HL-60 (cell line): ENCODE data around the gene PA2G4.

ENCODE experiments used
- DNase-seq, 2 experiments: peaks; one replicate each; pipeline ENCODE4 v3.0.0-alpha.2; 2010 to 2020; ENCODE audit warnings: low read depth in 1 of 2, low spot score in 1 of 2
- H3K27ac ChIP-seq: fragments of 250-450 bp; sonication (Bioruptor Pico); replicated peaks from 2 replicates; pipeline ENCODE4 v1.5.1; 2020; ENCODE audit warnings: mild to moderate bottlenecking, moderate library complexity
- H3K27me3 ChIP-seq: fragments of 250-450 bp; sonication (Bioruptor Pico); 2 replicates; pipeline ENCODE4 v1.5.1; 2021; ENCODE audit warnings: mild to moderate bottlenecking, moderate library complexity; ENCODE audit not compliant: insufficient read depth, poor library complexity, severe bottlenecking
- H3K4me3 ChIP-seq: replicated peaks from 2 replicates; pipeline ENCODE4 v1.5.1; 2011; ENCODE audit warnings: mild to moderate bottlenecking, control low read depth, low read length; ENCODE audit not compliant: insufficient read depth
- GABPA ChIP-seq: IDR thresholded peaks from 2 replicates; pipeline ENCODE4 v1.6.1; 2012; ENCODE audit warnings: low read depth
- POLR2AphosphoS5 ChIP-seq: IDR thresholded peaks from 2 replicates; pipeline ENCODE4 v1.6.1; 2012; ENCODE audit warnings: low read depth
- SPI1 ChIP-seq: IDR thresholded peaks from 2 replicates; pipeline ENCODE4 v1.6.1; 2012; ENCODE audit warnings: low read depth, mild to moderate bottlenecking, borderline replicate concordance
- TF ChIP-seq, protein P1 (sequence below): IDR thresholded peaks from 2 replicates; pipeline ENCODE4 v1.6.1; 2012; ENCODE audit warnings: low read depth; ENCODE audit not compliant: insufficient replicate concordance
- TF ChIP-seq, protein P2 (sequence below): IDR thresholded peaks from one replicate; pipeline ENCODE4 v1.5.1; 2011; ENCODE audit warnings: low read length, control low read depth, inconsistent platforms; ENCODE audit not compliant: insufficient read depth

The PA2G4 gene

DNA sequence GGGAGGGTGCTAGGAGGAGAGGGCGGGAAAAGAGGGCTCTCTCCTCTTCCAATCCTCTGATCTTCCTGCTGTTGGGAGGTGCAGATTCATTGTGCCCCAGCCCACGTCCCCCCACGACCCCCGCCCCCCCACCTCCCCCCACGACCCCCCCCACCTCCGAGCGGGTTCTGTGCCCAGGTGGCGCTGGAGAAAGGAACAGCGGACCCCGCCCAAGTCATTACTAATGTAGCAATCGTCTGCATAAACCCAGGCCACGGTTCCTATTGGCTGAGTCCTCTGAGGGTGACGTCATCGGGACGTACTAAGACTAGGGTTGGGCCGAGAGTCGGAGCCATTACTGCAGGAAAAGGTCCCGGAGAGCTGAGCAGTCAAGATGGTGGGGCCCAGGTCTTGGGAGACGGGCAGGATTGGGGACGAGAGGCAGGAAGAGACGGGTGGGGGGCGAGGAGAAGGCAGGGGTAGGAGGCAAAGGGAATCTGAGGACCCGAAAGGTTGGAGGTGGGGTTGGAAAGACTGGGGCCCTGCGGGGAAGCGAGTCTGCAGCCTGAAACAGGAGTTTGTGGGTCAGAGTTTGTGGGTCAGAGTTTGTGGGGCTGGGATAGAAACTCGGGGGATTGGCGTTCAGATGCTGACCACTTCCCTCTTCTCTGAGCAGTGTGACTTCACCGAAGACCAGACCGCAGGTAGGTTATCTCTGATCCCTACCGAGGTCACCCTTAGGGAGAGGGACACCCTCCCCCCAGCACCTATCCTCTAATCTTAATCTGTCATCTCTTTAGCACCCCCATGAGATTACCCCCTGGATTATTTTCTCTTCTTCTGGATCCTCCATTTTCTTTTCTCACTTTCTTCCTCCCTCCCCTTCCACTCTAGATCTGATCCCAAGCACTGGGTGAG, 53.9 kb downstream of the PA2G4 start, which contains the start of gene MYL6:
MYL6 (plus strand) TSS at position 331 of the 897 bp plus-strand sequence; CDS start at position 374, 43 bp downstream.
- H3K27me3 ChIP-seq = no peaks in the 10 kb centered on the region
- peak within 1 kb of the TSS; percentile 96 for H3K27ac ChIP-seq
- TF ChIP-seq POLR2AphosphoS5 = peak; percentile 98
- TF ChIP-seq GABPA = no peak
- TF ChIP-seq, protein P1, sequence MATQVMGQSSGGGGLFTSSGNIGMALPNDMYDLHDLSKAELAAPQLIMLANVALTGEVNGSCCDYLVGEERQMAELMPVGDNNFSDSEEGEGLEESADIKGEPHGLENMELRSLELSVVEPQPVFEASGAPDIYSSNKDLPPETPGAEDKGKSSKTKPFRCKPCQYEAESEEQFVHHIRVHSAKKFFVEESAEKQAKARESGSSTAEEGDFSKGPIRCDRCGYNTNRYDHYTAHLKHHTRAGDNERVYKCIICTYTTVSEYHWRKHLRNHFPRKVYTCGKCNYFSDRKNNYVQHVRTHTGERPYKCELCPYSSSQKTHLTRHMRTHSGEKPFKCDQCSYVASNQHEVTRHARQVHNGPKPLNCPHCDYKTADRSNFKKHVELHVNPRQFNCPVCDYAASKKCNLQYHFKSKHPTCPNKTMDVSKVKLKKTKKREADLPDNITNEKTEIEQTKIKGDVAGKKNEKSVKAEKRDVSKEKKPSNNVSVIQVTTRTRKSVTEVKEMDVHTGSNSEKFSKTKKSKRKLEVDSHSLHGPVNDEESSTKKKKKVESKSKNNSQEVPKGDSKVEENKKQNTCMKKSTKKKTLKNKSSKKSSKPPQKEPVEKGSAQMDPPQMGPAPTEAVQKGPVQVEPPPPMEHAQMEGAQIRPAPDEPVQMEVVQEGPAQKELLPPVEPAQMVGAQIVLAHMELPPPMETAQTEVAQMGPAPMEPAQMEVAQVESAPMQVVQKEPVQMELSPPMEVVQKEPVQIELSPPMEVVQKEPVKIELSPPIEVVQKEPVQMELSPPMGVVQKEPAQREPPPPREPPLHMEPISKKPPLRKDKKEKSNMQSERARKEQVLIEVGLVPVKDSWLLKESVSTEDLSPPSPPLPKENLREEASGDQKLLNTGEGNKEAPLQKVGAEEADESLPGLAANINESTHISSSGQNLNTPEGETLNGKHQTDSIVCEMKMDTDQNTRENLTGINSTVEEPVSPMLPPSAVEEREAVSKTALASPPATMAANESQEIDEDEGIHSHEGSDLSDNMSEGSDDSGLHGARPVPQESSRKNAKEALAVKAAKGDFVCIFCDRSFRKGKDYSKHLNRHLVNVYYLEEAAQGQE = peak; percentile 64
- TF ChIP-seq SPI1 = peak; percentile 71; the same call in 1 of the 2 replicates
- TF ChIP-seq, protein P2, sequence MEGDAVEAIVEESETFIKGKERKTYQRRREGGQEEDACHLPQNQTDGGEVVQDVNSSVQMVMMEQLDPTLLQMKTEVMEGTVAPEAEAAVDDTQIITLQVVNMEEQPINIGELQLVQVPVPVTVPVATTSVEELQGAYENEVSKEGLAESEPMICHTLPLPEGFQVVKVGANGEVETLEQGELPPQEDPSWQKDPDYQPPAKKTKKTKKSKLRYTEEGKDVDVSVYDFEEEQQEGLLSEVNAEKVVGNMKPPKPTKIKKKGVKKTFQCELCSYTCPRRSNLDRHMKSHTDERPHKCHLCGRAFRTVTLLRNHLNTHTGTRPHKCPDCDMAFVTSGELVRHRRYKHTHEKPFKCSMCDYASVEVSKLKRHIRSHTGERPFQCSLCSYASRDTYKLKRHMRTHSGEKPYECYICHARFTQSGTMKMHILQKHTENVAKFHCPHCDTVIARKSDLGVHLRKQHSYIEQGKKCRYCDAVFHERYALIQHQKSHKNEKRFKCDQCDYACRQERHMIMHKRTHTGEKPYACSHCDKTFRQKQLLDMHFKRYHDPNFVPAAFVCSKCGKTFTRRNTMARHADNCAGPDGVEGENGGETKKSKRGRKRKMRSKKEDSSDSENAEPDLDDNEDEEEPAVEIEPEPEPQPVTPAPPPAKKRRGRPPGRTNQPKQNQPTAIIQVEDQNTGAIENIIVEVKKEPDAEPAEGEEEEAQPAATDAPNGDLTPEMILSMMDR = no peak
- H3K4me3 ChIP-seq = peak within 1 kb of the TSS; percentile 64
- peak; percentile 97 to 98 for DNase-seq

DNA sequence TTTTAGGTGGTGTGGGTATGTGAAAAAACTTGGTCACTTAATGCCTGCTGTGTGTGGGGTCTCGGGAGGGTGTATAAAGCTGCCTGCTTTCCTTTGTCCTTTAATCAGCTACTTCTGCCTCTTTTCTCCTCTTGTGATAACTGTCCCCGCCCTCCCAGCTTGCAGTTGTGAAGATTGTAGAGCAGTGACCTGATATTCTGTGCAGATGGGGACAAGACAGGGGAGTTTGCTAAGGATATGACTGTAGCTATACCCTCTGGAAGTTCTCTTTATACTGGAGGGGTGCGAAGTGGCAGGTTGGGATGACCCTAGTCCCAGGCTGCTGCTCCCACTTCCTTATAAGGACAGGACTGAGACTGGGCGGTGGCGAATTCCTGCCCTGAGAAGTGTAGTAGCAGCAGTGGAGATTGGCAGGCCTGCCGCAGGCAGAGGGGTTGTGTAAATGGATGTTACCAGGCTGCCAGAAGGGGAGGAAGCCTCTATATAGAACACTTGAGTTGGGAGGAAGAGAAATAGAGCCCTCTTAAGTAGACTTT, 54.6 kb downstream of the PA2G4 start:
- peak overlapping the region; percentile 64 for H3K4me3 ChIP-seq
- TF ChIP-seq GABPA = no peak
- TF ChIP-seq POLR2AphosphoS5 = peak; percentile 35
- TF ChIP-seq SPI1 = peak; percentile 32; the same call in 1 of the 2 replicates
- TF ChIP-seq, protein P2 = no peak
- TF ChIP-seq, protein P1 = no peak
- peak in 1 of 2 experiments; percentile 76 for DNase-seq
- H3K27ac ChIP-seq = peak overlapping the region; percentile 96
- H3K27me3 ChIP-seq = no peaks in the 10 kb centered on the region

DNA sequence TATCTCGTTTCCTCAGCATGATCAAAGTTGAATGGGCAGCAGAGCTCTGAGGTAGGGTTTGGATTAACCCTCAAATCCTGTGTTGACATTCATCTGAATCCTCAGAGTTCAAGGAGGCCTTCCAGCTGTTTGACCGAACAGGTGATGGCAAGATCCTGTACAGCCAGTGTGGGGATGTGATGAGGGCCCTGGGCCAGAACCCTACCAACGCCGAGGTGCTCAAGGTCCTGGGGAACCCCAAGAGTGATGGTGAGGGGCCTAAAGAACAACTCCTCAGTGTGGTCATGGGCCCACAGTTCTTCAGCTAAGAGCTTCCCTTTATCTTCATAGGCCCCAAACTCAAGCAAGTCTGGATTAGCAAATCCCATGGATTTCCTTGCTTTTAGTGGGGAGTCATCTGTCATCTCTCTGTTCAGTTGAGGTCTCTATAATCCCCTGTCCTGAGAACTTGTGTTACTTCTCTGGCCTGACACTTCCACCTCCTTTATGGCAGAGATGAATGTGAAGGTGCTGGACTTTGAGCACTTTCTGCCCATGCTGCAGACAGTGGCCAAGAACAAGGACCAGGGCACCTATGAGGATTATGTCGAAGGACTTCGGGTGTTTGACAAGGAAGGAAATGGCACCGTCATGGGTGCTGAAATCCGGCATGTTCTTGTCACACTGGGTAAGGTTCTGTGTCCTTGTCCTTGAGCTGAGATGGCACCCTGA, 55.3 kb downstream of the PA2G4 start:
- DNase-seq = no peak
- Histone ChIP-seq H3K27me3 (no peaks in the 10 kb centered on the region), H3K4me3 (peak overlapping the region; percentile 64), H3K27ac (peak overlapping the region; percentile 96)
- no peak for TF ChIP-seq SPI1
- TF ChIP-seq GABPA = no peak
- TF ChIP-seq, protein P1 = no peak
- no peak for TF ChIP-seq POLR2AphosphoS5
- TF ChIP-seq, protein P2 = no peak
